Measurements from ENCODE around the gene AP5S1.
A peak's percentile ranks its signal among the peaks of the same experiment; 100 is the strongest.

Gene AP5S1

GRCh38 chr20:3786665-3787323 lies 33.6 kb upstream of the AP5S1 start, which contains the start of gene CENPB:
CENPB (minus strand) TSS chr20:3786740; CDS start chr20:3786483, 257 bp downstream.
- TF ChIP-seq, protein P1, sequence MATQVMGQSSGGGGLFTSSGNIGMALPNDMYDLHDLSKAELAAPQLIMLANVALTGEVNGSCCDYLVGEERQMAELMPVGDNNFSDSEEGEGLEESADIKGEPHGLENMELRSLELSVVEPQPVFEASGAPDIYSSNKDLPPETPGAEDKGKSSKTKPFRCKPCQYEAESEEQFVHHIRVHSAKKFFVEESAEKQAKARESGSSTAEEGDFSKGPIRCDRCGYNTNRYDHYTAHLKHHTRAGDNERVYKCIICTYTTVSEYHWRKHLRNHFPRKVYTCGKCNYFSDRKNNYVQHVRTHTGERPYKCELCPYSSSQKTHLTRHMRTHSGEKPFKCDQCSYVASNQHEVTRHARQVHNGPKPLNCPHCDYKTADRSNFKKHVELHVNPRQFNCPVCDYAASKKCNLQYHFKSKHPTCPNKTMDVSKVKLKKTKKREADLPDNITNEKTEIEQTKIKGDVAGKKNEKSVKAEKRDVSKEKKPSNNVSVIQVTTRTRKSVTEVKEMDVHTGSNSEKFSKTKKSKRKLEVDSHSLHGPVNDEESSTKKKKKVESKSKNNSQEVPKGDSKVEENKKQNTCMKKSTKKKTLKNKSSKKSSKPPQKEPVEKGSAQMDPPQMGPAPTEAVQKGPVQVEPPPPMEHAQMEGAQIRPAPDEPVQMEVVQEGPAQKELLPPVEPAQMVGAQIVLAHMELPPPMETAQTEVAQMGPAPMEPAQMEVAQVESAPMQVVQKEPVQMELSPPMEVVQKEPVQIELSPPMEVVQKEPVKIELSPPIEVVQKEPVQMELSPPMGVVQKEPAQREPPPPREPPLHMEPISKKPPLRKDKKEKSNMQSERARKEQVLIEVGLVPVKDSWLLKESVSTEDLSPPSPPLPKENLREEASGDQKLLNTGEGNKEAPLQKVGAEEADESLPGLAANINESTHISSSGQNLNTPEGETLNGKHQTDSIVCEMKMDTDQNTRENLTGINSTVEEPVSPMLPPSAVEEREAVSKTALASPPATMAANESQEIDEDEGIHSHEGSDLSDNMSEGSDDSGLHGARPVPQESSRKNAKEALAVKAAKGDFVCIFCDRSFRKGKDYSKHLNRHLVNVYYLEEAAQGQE (IDR thresholded peaks at IDR 0.05; ENCODE audit: insufficient read depth in 1 of 2, low read depth in 2 of 2, low read length in 2 of 2): peak; percentile 73 to 89
- peak; percentile 86 for TF ChIP-seq FOXP2 (optimal IDR thresholded peaks at IDR 0.05; ENCODE audit: borderline replicate concordance, extremely low read depth, extremely low read length, insufficient read depth)
- TF ChIP-seq TAF1 (IDR thresholded peaks at IDR 0.05; ENCODE audit: borderline replicate concordance, insufficient read depth, low read length): no peak
- no peak for TF ChIP-seq POLR2AphosphoS5 (IDR thresholded peaks at IDR 0.05; ENCODE audit: low read depth, low read length)
- 0 out of 2 replicates have a peak, but pooled peaks have one; percentile 28 for TF ChIP-seq SIN3A (IDR thresholded peaks at IDR 0.05; ENCODE audit: borderline replicate concordance, insufficient read depth, low read length)

- TF ChIP-seq TAF1 (IDR thresholded peaks at IDR 0.05; ENCODE audit: borderline replicate concordance, insufficient read depth, low read length): no peak
- TF ChIP-seq, protein P1 (IDR thresholded peaks at IDR 0.05; ENCODE audit: insufficient read depth in 1 of 2, low read depth in 2 of 2, low read length in 2 of 2): peak in 1 of 2 experiments; percentile 74; a peak in 2 of 4 replicates
- TF ChIP-seq FOXP2 (optimal IDR thresholded peaks at IDR 0.05; ENCODE audit: borderline replicate concordance, extremely low read depth, extremely low read length, insufficient read depth): no peak
Observed at GRCh38 chr20:3787324-3788014, 32.9 kb upstream of the AP5S1 start.

DNA sequence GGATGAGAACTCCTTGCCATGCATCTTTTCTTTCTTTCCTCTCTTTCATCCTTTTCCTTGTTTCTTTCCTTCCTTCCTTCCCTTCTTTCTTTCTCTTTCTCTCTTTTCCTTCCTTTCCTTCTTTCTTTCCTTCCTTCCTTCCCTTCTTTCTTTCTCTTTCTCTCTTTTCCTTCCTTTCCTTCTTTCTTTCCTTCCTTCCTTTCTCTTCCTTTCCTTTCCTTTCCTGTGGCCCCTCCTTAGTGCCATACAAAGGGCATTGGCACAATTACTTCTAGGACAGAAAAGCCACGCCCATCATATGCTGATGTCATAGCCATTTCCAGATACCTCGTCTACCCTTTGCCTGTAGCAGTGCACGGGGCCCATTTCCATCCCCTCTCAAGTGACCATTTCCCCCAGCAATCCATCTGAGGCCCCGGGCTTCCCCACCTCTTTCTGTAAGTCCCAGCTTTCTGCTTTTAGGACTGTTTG lies 31.6 kb upstream of the AP5S1 start:
- TF ChIP-seq POLR2AphosphoS5 (IDR thresholded peaks at IDR 0.05; ENCODE audit: low read depth, low read length) (no peak), TAF1 (IDR thresholded peaks at IDR 0.05; ENCODE audit: borderline replicate concordance, insufficient read depth, low read length) (no peak), FOXP2 (optimal IDR thresholded peaks at IDR 0.05; ENCODE audit: borderline replicate concordance, extremely low read depth, extremely low read length, insufficient read depth) (no peak), SIN3A (IDR thresholded peaks at IDR 0.05; ENCODE audit: borderline replicate concordance, insufficient read depth, low read length) (no peak)
- TF ChIP-seq, protein P1 (IDR thresholded peaks at IDR 0.05; ENCODE audit: insufficient read depth in 1 of 2, low read depth in 2 of 2, low read length in 2 of 2): no peak

- TF ChIP-seq, protein P1 (IDR thresholded peaks at IDR 0.05; ENCODE audit: insufficient read depth in 1 of 2, low read depth in 2 of 2, low read length in 2 of 2): no peak
- TF ChIP-seq POLR2AphosphoS5 (IDR thresholded peaks at IDR 0.05; ENCODE audit: low read depth, low read length) (no peak), SIN3A (IDR thresholded peaks at IDR 0.05; ENCODE audit: borderline replicate concordance, insufficient read depth, low read length) (no peak), FOXP2 (optimal IDR thresholded peaks at IDR 0.05; ENCODE audit: borderline replicate concordance, extremely low read depth, extremely low read length, insufficient read depth) (no peak), TAF1 (IDR thresholded peaks at IDR 0.05; ENCODE audit: borderline replicate concordance, insufficient read depth, low read length) (no peak)
Observed at GRCh38 chr20:3794701-3795420, 25.5 kb upstream of the AP5S1 start.
